ENCODE results near the gene CARD10. TPM values are rescaled to one million over a fixed set of nuclear protein-coding genes. Genes with fewer than 3 reads are reported as not detected.

The CARD10 gene
- total and polyA plus RNA-seq, 2 of the 13 experiments (the other 11 are each of a cell fraction or from before 2014, with no cell fraction given) = 35.2 to 55.8 TPM

DNA sequence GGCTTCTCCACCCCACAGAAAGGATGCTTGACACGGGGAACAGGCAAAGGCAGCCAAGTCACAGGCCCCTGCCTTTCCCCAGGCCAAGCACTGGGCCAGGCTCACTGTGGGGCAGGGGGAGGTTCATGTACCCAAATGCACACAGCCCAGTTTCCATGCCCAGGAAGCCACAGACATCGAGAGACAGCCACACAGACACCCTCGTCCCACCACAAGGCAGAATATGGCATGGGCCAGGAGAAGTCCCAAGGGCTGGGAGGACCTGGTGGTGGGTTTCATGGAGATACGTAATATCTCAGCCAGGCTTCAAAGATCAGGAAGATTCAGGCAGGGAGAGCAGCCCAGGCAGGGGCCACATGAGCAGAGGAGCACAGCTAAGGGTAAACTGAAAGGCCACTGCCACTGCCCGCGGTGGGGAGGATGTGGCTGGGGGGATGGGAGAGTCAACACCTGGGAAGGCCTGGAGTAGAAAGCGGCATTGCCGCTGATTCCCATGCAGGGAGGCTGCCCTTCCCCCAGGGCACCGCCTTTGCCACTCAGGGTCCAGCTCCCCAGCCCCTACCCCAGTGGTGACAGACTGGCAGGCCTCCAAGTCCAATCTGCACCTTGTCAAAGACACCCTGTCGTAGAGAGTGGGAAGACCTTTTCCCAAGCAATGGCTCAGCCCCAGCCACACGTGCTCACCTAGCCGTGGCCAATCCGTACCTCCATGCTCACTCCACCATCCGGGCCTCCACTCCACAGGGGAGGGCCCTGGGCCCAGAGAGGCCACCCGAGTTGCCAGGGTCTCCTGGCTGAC is 30.7 kb downstream of the CARD10 start (continued):
- peak; percentile 81 for TF ChIP-seq SALL1 (CRISPR knock-in tag; IDR thresholded peaks at IDR 0.05)
- TF ChIP-seq, protein P1, sequence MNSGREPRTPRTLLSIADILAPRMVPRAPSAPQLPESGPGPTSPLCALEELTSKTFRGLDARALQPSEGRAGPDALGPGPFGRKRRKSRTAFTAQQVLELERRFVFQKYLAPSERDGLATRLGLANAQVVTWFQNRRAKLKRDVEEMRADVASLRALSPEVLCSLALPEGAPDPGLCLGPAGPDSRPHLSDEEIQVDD (CRISPR knock-in tag; IDR thresholded peaks at IDR 0.05; ENCODE audit: borderline replicate concordance) = no peak
- TF ChIP-seq KLF12 (CRISPR knock-in tag; IDR thresholded peaks at IDR 0.05; ENCODE audit: borderline replicate concordance) = no peak
- TF ChIP-seq, protein P2, sequence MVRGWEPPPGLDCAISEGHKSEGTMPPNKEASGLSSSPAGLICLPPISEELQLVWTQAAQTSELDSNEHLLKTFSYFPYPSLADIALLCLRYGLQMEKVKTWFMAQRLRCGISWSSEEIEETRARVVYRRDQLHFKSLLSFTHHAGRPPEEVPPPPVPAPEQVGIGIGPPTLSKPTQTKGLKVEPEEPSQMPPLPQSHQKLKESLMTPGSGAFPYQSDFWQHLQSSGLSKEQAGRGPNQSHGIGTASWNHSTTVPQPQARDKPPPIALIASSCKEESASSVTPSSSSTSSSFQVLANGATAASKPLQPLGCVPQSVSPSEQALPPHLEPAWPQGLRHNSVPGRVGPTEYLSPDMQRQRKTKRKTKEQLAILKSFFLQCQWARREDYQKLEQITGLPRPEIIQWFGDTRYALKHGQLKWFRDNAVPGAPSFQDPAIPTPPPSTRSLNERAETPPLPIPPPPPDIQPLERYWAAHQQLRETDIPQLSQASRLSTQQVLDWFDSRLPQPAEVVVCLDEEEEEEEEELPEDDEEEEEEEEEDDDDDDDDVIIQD (CRISPR knock-in tag; IDR thresholded peaks at IDR 0.05; ENCODE audit: low read depth) = peak; percentile 22; the same call in 1 of the 2 replicates
- no peak for TF ChIP-seq FOXP1 (IDR thresholded peaks at IDR 0.05)
- 0 out of 2 replicates have a peak, but pooled peaks have one; percentile 59 for TF ChIP-seq FOXP1 (CRISPR knock-in tag; IDR thresholded peaks at IDR 0.05)
- peak; percentile 93 for TF ChIP-seq AGO2 (optimal IDR thresholded peaks at IDR 0.05; ENCODE audit: low read depth, low read length)
- no peak for TF ChIP-seq ETV6 (CRISPR knock-in tag; conservative IDR thresholded peaks at IDR 0.05)
- TF ChIP-seq, protein P3, sequence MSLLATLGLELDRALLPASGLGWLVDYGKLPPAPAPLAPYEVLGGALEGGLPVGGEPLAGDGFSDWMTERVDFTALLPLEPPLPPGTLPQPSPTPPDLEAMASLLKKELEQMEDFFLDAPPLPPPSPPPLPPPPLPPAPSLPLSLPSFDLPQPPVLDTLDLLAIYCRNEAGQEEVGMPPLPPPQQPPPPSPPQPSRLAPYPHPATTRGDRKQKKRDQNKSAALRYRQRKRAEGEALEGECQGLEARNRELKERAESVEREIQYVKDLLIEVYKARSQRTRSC (CRISPR knock-in tag; IDR thresholded peaks at IDR 0.05; ENCODE audit: low read depth) = 0 out of 2 replicates have a peak, but pooled peaks have one; percentile 33
- 0 out of 2 replicates have a peak, but pooled peaks have one; percentile 38 for TF ChIP-seq ZFY (CRISPR knock-in tag; IDR thresholded peaks at IDR 0.05)
- TF ChIP-seq, protein P4, sequence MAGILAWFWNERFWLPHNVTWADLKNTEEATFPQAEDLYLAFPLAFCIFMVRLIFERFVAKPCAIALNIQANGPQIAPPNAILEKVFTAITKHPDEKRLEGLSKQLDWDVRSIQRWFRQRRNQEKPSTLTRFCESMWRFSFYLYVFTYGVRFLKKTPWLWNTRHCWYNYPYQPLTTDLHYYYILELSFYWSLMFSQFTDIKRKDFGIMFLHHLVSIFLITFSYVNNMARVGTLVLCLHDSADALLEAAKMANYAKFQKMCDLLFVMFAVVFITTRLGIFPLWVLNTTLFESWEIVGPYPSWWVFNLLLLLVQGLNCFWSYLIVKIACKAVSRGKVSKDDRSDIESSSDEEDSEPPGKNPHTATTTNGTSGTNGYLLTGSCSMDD (CRISPR knock-in tag; IDR thresholded peaks at IDR 0.05) = no peak
- TF ChIP-seq, protein P5, sequence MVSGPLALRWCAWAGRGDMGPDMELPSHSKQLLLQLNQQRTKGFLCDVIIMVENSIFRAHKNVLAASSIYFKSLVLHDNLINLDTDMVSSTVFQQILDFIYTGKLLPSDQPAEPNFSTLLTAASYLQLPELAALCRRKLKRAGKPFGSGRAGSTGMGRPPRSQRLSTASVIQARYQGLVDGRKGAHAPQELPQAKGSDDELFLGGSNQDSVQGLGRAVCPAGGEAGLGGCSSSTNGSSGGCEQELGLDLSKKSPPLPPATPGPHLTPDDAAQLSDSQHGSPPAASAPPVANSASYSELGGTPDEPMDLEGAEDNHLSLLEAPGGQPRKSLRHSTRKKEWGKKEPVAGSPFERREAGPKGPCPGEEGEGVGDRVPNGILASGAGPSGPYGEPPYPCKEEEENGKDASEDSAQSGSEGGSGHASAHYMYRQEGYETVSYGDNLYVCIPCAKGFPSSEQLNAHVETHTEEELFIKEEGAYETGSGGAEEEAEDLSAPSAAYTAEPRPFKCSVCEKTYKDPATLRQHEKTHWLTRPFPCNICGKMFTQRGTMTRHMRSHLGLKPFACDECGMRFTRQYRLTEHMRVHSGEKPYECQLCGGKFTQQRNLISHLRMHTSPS (CRISPR knock-in tag; IDR thresholded peaks at IDR 0.05; ENCODE audit: low read depth) = peak; percentile 98
- peak; percentile 45; the same call in 1 of the 2 replicates for TF ChIP-seq BRCA1 (CRISPR knock-in tag; IDR thresholded peaks at IDR 0.05)
- TF ChIP-seq MIER3 (CRISPR knock-in tag; IDR thresholded peaks at IDR 0.05; ENCODE audit: borderline replicate concordance) = 0 out of 2 replicates have a peak, but pooled peaks have one; percentile 54
- no peak for TF ChIP-seq ZNF7 (CRISPR knock-in tag; IDR thresholded peaks at IDR 0.05)
- TF ChIP-seq NR2C2 (CRISPR knock-in tag; IDR thresholded peaks at IDR 0.05; ENCODE audit: borderline replicate concordance) = 0 out of 2 replicates have a peak, but pooled peaks have one; percentile 18
- no peak for TF ChIP-seq TAF1 (CRISPR knock-in tag; IDR thresholded peaks at IDR 0.05)
- TF ChIP-seq, protein P6, sequence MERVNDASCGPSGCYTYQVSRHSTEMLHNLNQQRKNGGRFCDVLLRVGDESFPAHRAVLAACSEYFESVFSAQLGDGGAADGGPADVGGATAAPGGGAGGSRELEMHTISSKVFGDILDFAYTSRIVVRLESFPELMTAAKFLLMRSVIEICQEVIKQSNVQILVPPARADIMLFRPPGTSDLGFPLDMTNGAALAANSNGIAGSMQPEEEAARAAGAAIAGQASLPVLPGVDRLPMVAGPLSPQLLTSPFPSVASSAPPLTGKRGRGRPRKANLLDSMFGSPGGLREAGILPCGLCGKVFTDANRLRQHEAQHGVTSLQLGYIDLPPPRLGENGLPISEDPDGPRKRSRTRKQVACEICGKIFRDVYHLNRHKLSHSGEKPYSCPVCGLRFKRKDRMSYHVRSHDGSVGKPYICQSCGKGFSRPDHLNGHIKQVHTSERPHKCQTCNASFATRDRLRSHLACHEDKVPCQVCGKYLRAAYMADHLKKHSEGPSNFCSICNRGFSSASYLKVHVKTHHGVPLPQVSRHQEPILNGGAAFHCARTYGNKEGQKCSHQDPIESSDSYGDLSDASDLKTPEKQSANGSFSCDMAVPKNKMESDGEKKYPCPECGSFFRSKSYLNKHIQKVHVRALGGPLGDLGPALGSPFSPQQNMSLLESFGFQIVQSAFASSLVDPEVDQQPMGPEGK (CRISPR knock-in tag; IDR thresholded peaks at IDR 0.05) = peak; percentile 74
- TF ChIP-seq CAMTA2 (CRISPR knock-in tag; IDR thresholded peaks at IDR 0.05; ENCODE audit: borderline replicate concordance) = no peak; the same call in 1 of the 2 replicates
- no peak for TF ChIP-seq ZNF451 (CRISPR knock-in tag; IDR thresholded peaks at IDR 0.05)
- peak; percentile 88 for TF ChIP-seq ZNF263 (CRISPR knock-in tag; IDR thresholded peaks at IDR 0.05)

Measured in HepG2 (cell line).